NCI-H1092 treated with DMSO at 0.1 percent for 48 hours (cell line): ENCODE data around the gene ADGRL2.
A peak's percentile ranks its signal among the peaks of the same experiment; 100 is the strongest.

ENCODE experiments used
- DNase-seq: peaks from one replicate; lab custom pipeline; 2025; lab: John Stamatoyannopoulos, UW

Gene ADGRL2

GRCh38 chr1:81805537-81806431, 5.0 kb downstream of the ADGRL2 start:
- DNase-seq: no peak

GRCh38 chr1:81806432-81806770, 5.7 kb downstream of the ADGRL2 start:
- DNase-seq: no peak

GRCh38 chr1:81808760-81809159, 8.0 kb downstream of the ADGRL2 start:
- DNase-seq: no peak

GRCh38 chr1:81809808-81810207, 9.1 kb downstream of the ADGRL2 start:
- DNase-seq: no peak

GRCh38 chr1:81811757-81812371, 11.1 kb downstream of the ADGRL2 start:
- DNase-seq: peak; percentile 14

- no peak for DNase-seq
Measured at GRCh38 chr1:81812712-81813111, 12.0 kb downstream of the ADGRL2 start.

GRCh38 chr1:81813691-81814090, 13.0 kb downstream of the ADGRL2 start:
- DNase-seq: no peak

- no peak for DNase-seq
Measured at GRCh38 chr1:81819613-81820012, 18.9 kb downstream of the ADGRL2 start.

- no peak for DNase-seq
Measured at GRCh38 chr1:81820765-81821164, 20.0 kb downstream of the ADGRL2 start.

GRCh38 chr1:81823082-81823481, 22.3 kb downstream of the ADGRL2 start:
- DNase-seq: no peak

GRCh38 chr1:81824759-81825158, 24.0 kb downstream of the ADGRL2 start:
- DNase-seq: no peak

- no peak for DNase-seq
Measured at GRCh38 chr1:81827942-81828341, 27.2 kb downstream of the ADGRL2 start.

- no peak for DNase-seq
Measured at GRCh38 chr1:81832573-81832972, 31.8 kb downstream of the ADGRL2 start.

- no peak for DNase-seq
Measured at GRCh38 chr1:81833722-81834121, 33.0 kb downstream of the ADGRL2 start.

- no peak for DNase-seq
Measured at GRCh38 chr1:81834268-81834667, 33.5 kb downstream of the ADGRL2 start.

- no peak for DNase-seq
Measured at GRCh38 chr1:81834921-81835698, 34.4 kb downstream of the ADGRL2 start.

GRCh38 chr1:81836007-81836626, 35.4 kb downstream of the ADGRL2 start:
- DNase-seq: no peak

GRCh38 chr1:81838600-81839218, 38.0 kb downstream of the ADGRL2 start:
- DNase-seq: no peak

- DNase-seq: no peak
Measured at GRCh38 chr1:81840805-81841204, 40.1 kb downstream of the ADGRL2 start.

GRCh38 chr1:81841795-81842194, 41.1 kb downstream of the ADGRL2 start:
- no peak for DNase-seq

- DNase-seq: no peak
Measured at GRCh38 chr1:81844477-81844876, 43.7 kb downstream of the ADGRL2 start.

- no peak for DNase-seq
Measured at GRCh38 chr1:81846630-81847029, 45.9 kb downstream of the ADGRL2 start.
